ENCODE data around the gene ING3.
"Not testable (repeated sequence)": the region's sequence is repeated elsewhere in the genome, so short reads cannot be mapped to it uniquely, and the experiment has no call there.

ING3 gene

DNA sequence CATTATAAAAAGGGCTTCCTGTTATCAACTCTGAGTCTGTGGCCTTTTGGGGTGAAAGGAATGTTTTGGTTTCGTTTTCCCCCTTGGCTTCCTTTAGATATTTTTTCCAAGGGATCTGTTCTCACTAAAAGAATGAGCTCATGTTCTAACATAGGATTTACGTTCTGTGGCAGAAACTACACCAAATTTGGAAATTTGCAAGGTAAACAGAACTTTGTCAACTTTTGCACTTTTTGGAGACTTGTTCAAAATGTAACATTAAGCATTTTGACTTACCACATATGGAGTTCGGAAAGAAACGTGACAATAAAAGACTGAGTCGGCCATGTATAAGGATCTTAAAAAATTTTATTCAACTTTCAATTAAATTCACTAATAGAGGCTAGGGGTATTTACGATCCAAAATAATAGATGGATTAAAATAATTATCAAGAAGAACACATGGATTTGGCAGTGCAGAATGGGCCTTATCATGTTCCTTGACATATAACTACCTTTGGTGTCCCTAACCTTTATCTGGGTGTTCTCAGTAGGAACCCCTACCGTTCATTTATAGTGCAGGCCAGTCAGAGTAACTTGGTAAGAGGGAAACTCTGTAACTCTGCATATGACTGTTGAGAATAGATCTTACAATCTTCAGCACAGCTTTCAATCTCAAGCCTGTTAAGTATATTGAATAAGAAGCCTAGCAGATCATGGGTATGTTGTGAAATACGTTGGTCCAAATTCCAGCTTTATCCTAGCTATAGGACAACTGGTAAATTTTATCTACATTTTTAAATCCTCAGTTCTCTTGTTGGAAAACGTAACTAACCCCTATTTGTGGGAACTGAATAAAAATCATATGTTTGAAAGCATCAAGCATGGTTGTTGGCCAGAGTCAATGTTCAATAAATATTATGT is 49.8 kb downstream of the ING3 start:
- no peaks in the 10 kb centered on the region for H3K4me1 ChIP-seq (ENCODE audit: control insufficient read depth, insufficient read depth, low read length)
- H3K9ac ChIP-seq (ENCODE audit: low read length), result no peak overlapping the region
- H3K36me3 ChIP-seq (ENCODE audit: control insufficient read depth, insufficient read depth, low read length), result no peaks in the 10 kb centered on the region
- no peaks in the 10 kb centered on the region for H3K27me3 ChIP-seq (ENCODE audit: control insufficient read depth, insufficient read depth, low read length)
- H3K9me3 ChIP-seq (ENCODE audit: control insufficient read depth, low read length), result no peaks in the 10 kb centered on the region
- H3K4me3 ChIP-seq (ENCODE audit: low read length), result no peak overlapping the region

DNA sequence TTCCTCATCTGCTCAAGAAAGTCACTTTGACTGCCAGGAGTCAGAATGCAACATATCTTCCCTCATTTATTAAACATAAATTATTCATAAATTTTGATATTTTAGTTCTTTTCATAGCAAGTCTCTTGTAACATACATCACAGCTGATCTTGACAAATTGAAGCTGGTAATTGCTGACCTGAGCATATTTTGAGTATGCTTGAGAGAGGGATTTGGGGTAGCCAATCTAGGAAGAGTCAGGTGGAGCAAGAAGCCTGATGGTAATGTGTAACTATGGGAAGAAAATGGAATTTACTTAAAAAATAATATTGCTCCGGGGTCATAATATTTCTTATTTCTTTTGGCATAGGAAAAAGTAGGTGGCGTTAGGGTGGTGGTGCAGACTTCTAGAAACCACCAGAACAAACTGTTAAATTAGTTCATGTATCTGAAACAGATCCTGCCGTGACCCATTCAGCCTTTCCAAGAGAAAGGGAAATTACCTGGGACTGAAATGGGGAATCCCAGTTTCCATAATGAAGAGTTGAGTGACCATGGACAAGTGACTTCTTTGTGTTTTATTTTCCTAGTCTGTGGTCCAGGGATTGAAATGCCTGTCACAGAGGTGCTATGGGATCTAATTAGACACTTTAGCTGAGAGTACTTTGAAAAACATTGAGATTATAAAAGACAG is 50.8 kb downstream of the ING3 start:
- no peaks in the 10 kb centered on the region for H3K4me1 ChIP-seq (ENCODE audit: control insufficient read depth, insufficient read depth, low read length)

DNA sequence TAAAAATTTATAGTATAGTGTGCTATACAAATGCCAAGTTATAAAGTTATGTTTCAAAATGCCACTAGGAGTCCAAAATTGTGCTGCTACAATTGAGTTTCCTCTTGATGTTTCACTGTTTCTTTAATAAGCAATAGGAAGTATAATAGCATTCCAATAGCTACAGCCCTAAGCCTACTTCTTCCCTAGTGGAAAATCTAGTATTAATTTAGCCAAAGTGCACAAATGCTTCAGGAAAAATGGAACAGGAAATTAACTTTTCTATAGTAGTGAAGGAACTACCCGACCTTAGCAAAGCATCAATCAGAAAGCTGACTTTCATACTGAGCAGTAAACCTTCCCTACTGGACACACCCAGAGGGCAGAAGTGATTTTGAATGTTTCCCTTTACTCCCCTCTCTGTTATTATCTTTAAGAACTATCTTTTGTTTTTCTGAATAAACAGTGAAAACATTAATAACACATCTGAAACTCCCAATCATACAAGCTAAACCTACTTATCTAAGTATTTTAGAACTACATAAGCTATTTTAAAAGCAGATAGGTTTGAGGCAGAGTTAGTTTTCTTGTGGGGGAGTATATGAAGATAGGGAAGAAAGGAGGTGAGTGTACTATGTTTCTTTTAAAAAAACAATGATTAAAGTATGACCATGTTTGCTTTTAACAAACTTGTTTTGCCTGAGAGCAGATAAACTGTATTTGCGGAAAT is 51.6 kb downstream of the ING3 start:
- Histone ChIP-seq H3K27me3 (ENCODE audit: control insufficient read depth, insufficient read depth, low read length) (no peaks in the 10 kb centered on the region), H3K9me3 (ENCODE audit: control insufficient read depth, low read length) (no peaks in the 10 kb centered on the region), H3K4me1 (ENCODE audit: control insufficient read depth, insufficient read depth, low read length) (no peaks in the 10 kb centered on the region), H3K4me3 (ENCODE audit: low read length) (no peak overlapping the region), H3K9ac (ENCODE audit: low read length) (no peak overlapping the region), H3K36me3 (ENCODE audit: control insufficient read depth, insufficient read depth, low read length) (no peaks in the 10 kb centered on the region)

More for the DNA sequence above, 50.8 kb downstream of the ING3 start:
- Histone ChIP-seq H3K4me3 (ENCODE audit: low read length) (no peak overlapping the region), H3K9ac (ENCODE audit: low read length) (no peak overlapping the region), H3K36me3 (ENCODE audit: control insufficient read depth, insufficient read depth, low read length) (no peaks in the 10 kb centered on the region), H3K27me3 (ENCODE audit: control insufficient read depth, insufficient read depth, low read length) (no peaks in the 10 kb centered on the region), H3K9me3 (ENCODE audit: control insufficient read depth, low read length) (no peaks in the 10 kb centered on the region)

DNA sequence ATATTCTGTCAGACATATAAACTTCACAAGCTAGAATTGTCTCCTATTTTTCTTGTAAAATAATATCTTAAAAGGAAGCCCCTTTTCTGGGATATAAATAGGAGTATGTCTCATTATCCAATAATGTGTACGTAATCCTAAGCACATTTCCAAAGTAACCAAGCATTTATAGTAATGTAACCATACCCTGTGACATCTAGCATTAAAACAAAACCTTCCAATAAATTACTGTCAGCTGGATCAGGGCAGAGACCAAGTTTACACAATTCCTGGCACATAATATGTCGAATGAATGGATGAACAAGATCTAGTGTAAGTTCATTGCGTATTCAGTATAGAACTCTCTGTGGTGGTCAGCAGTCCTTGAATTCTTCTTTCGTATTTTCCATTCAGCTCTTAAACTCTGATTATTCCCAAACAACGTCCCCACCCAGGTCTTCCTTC is 52.2 kb downstream of the ING3 start:
- H3K9ac ChIP-seq (ENCODE audit: low read length), result no peak overlapping the region
- no peaks in the 10 kb centered on the region for H3K9me3 ChIP-seq (ENCODE audit: control insufficient read depth, low read length)
- H3K36me3 ChIP-seq (ENCODE audit: control insufficient read depth, insufficient read depth, low read length), result no peaks in the 10 kb centered on the region
- H3K27me3 ChIP-seq (ENCODE audit: control insufficient read depth, insufficient read depth, low read length), result no peaks in the 10 kb centered on the region
- H3K4me3 ChIP-seq (ENCODE audit: low read length), result no peak overlapping the region
- H3K4me1 ChIP-seq (ENCODE audit: control insufficient read depth, insufficient read depth, low read length), result no peaks in the 10 kb centered on the region

DNA sequence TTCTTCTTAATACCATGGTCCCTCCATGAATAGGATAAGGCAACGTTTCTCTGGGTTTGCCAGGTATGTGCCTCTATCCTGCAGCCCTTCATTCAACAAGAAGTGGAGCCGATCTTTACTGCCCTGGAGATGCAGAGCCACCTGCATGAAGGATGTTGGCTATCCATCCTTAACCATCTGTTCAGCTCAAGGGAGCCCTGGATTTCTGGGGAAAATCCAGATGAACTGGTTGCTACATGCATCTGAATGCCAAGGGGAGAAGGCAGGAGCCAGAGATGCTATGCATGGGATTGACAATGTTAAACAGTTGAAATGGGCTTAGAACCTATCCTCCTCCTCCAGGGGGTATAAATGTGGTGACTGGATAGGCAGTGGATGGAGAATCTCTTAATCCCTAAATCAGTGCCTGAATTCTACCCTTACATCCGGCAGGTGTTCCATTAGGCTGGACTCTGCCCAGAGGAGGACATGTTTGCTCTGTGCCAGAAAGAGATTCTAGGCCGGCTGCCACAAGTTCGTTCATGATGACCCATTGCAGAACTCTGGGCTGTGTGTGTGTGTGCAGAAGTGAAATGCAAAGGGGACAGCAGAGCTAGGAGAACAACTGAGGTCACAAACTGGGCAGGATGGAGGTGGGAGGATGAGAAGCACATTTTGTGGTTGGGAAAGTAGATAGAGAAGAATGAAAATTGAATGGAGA is 53.6 kb downstream of the ING3 start:
- H3K4me3 ChIP-seq (ENCODE audit: low read length), result no peak overlapping the region
- no peaks in the 10 kb centered on the region for H3K27me3 ChIP-seq (ENCODE audit: control insufficient read depth, insufficient read depth, low read length)
- no peaks in the 10 kb centered on the region for H3K4me1 ChIP-seq (ENCODE audit: control insufficient read depth, insufficient read depth, low read length)
- H3K36me3 ChIP-seq (ENCODE audit: control insufficient read depth, insufficient read depth, low read length), result no peaks in the 10 kb centered on the region
- no peak overlapping the region for H3K9ac ChIP-seq (ENCODE audit: low read length)
- H3K9me3 ChIP-seq (ENCODE audit: control insufficient read depth, low read length), result no peaks in the 10 kb centered on the region

DNA sequence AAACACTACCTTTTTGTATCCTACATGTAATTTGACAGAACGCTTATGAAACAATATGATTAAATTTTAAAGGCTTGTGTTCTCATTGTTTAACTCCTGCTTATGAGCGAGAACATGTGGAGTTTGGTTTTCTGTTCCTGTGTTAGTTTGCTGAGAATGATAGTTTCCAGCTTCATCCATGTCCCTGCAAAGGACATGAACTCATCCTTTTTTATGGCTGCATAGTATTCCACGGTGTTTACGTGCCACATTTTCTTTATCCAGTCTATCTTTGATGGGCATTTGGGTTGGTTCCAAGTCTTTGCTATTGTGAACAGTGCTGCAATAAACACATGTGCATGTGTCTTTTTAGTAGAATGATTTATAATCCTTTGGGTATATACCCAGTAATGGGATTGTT is 54.5 kb downstream of the ING3 start:
- H3K4me3 ChIP-seq (ENCODE audit: low read length); H3K36me3 ChIP-seq (ENCODE audit: control insufficient read depth, insufficient read depth, low read length); H3K9ac ChIP-seq (ENCODE audit: low read length); H3K9me3 ChIP-seq (ENCODE audit: control insufficient read depth, low read length); H3K4me1 ChIP-seq (ENCODE audit: control insufficient read depth, insufficient read depth, low read length); H3K27me3 ChIP-seq (ENCODE audit: control insufficient read depth, insufficient read depth, low read length): not testable (repeated sequence)

DNA sequence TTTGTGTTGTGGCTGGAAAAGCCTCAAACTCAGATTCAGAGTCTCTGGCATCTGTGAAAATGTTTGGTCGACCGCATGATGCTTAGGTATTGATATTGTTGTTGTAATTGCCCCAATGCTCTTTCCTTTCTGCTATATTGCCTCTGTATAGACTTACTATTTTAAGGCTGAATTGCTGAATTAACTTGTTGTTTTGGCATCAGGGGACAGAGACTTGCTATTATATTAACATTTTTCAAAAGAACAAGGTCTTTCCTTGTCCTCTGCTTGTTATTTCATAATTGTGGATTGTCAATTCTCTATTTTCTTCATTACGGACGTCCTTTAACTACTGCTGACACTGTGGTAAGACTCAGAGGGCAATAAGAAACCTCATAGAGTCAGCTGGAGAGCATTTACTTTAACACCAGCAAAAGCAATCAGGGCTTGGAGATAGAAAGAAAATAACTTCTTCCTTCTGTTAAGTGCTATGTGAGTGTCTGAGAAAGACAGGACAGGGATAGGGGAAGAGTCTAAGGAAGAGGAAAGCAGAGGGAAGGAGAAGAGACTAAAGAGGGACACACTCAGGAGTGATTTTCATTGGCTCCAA is 55.5 kb downstream of the ING3 start:
- H3K4me1 ChIP-seq (ENCODE audit: control insufficient read depth, insufficient read depth, low read length), result no peaks in the 10 kb centered on the region
- no peaks in the 10 kb centered on the region for H3K9me3 ChIP-seq (ENCODE audit: control insufficient read depth, low read length)
- H3K9ac ChIP-seq (ENCODE audit: low read length), result no peak overlapping the region
- H3K36me3 ChIP-seq (ENCODE audit: control insufficient read depth, insufficient read depth, low read length), result no peaks in the 10 kb centered on the region
- H3K27me3 ChIP-seq (ENCODE audit: control insufficient read depth, insufficient read depth, low read length), result no peaks in the 10 kb centered on the region
- no peak overlapping the region for H3K4me3 ChIP-seq (ENCODE audit: low read length)

DNA sequence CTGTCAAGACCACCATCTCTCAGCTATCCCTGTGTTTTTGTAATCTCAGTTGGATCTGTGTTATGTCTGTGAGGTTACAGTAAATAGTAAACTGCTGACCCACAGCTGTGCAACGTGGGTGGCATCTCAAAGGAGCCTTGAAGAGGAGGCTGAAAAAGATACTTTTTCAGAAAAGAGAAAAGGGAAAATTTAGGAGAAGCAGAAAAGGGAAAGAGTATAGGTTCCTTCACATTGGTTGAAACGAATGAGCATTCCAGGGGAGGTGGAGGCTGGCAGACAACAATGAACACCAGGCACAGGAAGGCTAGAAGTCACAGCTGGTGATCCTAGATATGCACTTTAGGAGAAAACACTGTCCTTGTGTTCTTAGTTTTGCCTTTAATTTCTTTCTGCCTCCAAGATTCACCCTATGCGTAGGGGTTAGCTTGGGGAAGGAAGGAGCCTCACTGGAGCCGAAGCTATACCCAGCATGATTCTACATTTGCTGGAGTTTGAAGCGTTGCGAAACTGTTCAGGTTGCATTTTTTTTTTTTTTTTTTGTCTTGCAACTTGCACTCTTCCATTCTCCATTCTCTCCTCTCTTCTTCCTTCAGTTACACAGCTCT is 56.2 kb downstream of the ING3 start:
- no peaks in the 10 kb centered on the region for H3K9me3 ChIP-seq (ENCODE audit: control insufficient read depth, low read length)
- no peaks in the 10 kb centered on the region for H3K36me3 ChIP-seq (ENCODE audit: control insufficient read depth, insufficient read depth, low read length)
- no peaks in the 10 kb centered on the region for H3K27me3 ChIP-seq (ENCODE audit: control insufficient read depth, insufficient read depth, low read length)
- H3K9ac ChIP-seq (ENCODE audit: low read length), result no peak overlapping the region
- no peak overlapping the region for H3K4me3 ChIP-seq (ENCODE audit: low read length)
- H3K4me1 ChIP-seq (ENCODE audit: control insufficient read depth, insufficient read depth, low read length), result no peaks in the 10 kb centered on the region

DNA sequence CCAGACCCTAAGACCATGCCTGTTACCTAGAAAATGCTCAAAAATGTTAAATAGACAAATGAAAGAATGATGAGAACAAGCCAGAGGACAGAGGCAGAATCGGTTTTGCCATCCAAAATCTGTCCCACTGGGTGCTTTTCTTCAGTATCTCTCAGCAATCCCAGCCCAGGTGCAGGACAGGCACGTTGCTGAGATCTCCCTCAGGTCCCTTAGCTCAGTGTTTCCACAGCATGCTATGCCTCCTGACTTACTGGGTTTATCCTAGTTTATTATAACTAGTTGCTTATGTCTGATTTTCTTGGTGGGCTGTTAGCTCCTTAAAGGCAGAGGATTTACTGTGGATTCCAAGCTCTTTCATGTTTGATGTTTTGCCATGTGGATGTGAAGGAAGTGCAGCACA is 58.2 kb downstream of the ING3 start:
- no peaks in the 10 kb centered on the region for H3K9me3 ChIP-seq (ENCODE audit: control insufficient read depth, low read length)
- H3K4me1 ChIP-seq (ENCODE audit: control insufficient read depth, insufficient read depth, low read length), result no peaks in the 10 kb centered on the region
- no peak overlapping the region for H3K9ac ChIP-seq (ENCODE audit: low read length)
- no peaks in the 10 kb centered on the region for H3K36me3 ChIP-seq (ENCODE audit: control insufficient read depth, insufficient read depth, low read length)
- no peaks in the 10 kb centered on the region for H3K27me3 ChIP-seq (ENCODE audit: control insufficient read depth, insufficient read depth, low read length)
- no peak overlapping the region for H3K4me3 ChIP-seq (ENCODE audit: low read length)

DNA sequence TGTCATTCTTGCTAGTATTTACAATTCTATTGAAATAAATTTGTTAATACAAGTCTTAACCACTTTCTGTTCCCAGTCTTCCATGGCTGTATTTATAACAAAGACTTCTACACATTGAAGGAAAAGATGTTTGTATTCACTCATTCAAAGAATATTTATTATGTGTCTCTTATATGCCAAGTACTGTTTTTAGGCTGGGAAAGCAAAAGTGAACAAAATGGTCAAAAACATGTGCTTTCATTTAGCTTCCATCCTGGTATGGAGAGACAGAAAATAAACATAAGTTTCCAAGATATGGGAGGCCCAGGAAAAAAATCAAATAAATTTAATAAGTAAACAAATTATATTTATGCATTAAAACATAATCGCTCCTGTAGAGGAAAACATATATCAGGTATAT is 60.8 kb downstream of the ING3 start:
- no peaks in the 10 kb centered on the region for H3K4me1 ChIP-seq (ENCODE audit: control insufficient read depth, insufficient read depth, low read length)
- no peak overlapping the region for H3K9ac ChIP-seq (ENCODE audit: low read length)
- no peaks in the 10 kb centered on the region for H3K9me3 ChIP-seq (ENCODE audit: control insufficient read depth, low read length)
- no peak overlapping the region for H3K4me3 ChIP-seq (ENCODE audit: low read length)
- no peaks in the 10 kb centered on the region for H3K27me3 ChIP-seq (ENCODE audit: control insufficient read depth, insufficient read depth, low read length)
- H3K36me3 ChIP-seq (ENCODE audit: control insufficient read depth, insufficient read depth, low read length), result no peaks in the 10 kb centered on the region

DNA sequence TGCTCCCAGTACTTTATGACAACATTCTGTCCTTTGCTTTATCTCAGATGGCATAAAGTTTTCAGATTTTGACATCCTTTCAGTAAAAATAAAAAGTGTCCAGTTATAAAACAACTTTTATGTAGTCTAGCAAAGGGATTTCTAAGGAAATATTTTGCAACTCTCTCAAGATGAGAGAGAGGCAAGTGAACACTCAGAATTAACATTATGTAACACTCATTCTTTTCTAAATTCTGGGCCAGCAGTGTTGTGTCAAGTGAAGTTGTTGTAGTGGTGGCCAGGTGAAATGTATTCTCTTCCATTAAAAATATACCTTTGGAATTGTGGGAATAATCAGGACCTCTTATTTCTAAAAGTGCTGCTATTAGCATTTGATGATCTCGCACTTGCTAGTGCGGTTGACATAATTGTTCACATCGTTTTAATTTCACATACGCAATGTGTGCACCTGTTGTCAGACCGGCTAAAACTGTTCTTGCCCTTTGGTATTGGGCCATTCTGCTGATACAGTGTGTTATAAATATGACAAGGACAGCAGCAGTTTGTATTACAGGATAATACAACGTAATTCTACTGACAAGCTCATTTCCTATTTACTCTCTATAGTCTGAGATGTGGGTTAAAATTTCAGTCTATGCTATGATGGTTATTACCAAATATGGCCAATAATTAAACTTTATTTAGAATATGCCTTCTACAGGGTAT is 61.7 kb downstream of the ING3 start:
- no peak overlapping the region for H3K9ac ChIP-seq (ENCODE audit: low read length)
- H3K9me3 ChIP-seq (ENCODE audit: control insufficient read depth, low read length), result no peaks in the 10 kb centered on the region
- no peak overlapping the region for H3K4me3 ChIP-seq (ENCODE audit: low read length)
- H3K36me3 ChIP-seq (ENCODE audit: control insufficient read depth, insufficient read depth, low read length), result no peaks in the 10 kb centered on the region
- H3K27me3 ChIP-seq (ENCODE audit: control insufficient read depth, insufficient read depth, low read length), result no peaks in the 10 kb centered on the region
- no peaks in the 10 kb centered on the region for H3K4me1 ChIP-seq (ENCODE audit: control insufficient read depth, insufficient read depth, low read length)
